SK-N-SH treated with all-trans-retinoic acid at 6 μM for 48 hours (cell line): ENCODE data around the gene ELP1.
A peak's percentile ranks its signal among the peaks of the same experiment; 100 is the strongest.

Experiments used
- ATAC-seq: fragments of 200-7000 bp; cut with Tn5 transposase; 3 replicates; pipeline ENCODE4 v1.9.1; 2020; ENCODE audit warnings: mild to moderate bottlenecking, moderate library complexity
- ARNTL ChIP-seq: fragments of 450-650 bp; formaldehyde crosslinking; IDR thresholded peaks from 2 replicates; pipeline ENCODE4 v1.5.0; 2020; ENCODE audit warnings: low read depth, mild to moderate bottlenecking, moderate library complexity, borderline replicate concordance
- BACH2 ChIP-seq: fragments of 250-450 bp; sonication (Bioruptor Pico); IDR thresholded peaks from 2 replicates; pipeline ENCODE4 v1.9.0; 2021; ENCODE audit warnings: mild to moderate bottlenecking, borderline replicate concordance
- CREB5 ChIP-seq: fragments of 250-450 bp; sonication (Bioruptor Pico); IDR thresholded peaks from 2 replicates; pipeline ENCODE4 v1.5.1; 2020; ENCODE audit warnings: low read depth, mild to moderate bottlenecking, moderate library complexity
- CSDC2 ChIP-seq: fragments of 250-450 bp; sonication (Bioruptor Pico); IDR thresholded peaks from 2 replicates; pipeline ENCODE4 v1.5.0; 2020; ENCODE audit warnings: mild to moderate bottlenecking, moderate library complexity
- CSRNP3 ChIP-seq: fragments of 250-450 bp; sonication (Bioruptor Pico); IDR thresholded peaks from 2 replicates; pipeline ENCODE4 v1.5.1; 2021; ENCODE audit warnings: mild to moderate bottlenecking, moderate library complexity
- ESRRG ChIP-seq: fragments of 250-450 bp; sonication (Bioruptor Pico); IDR thresholded peaks from 2 replicates; pipeline ENCODE4 v1.6.1; 2021; ENCODE audit warnings: mild to moderate bottlenecking
- GLIS3 ChIP-seq: fragments of 250-450 bp; sonication (Bioruptor Pico); IDR thresholded peaks from 2 replicates; pipeline ENCODE4 v1.5.0; 2020; ENCODE audit warnings: mild to moderate bottlenecking, moderate library complexity
- ISL1 ChIP-seq: fragments of 250-450 bp; sonication (Bioruptor Pico); IDR thresholded peaks from 2 replicates; pipeline ENCODE4 v2.1.2; 2022; ENCODE audit warnings: mild to moderate bottlenecking, moderate library complexity
- OSR1 ChIP-seq: fragments of 250-450 bp; sonication (Bioruptor Pico); IDR thresholded peaks from 2 replicates; pipeline ENCODE4 v1.8.0; 2022; ENCODE audit warnings: moderate library complexity, mild to moderate bottlenecking, inconsistent platforms
- PATZ1 ChIP-seq: fragments of 250-450 bp; sonication (Bioruptor Pico); IDR thresholded peaks from 2 replicates; pipeline ENCODE4 v1.8.0; 2020; ENCODE audit warnings: mild to moderate bottlenecking, moderate library complexity, borderline replicate concordance
- POU6F1 ChIP-seq: fragments of 250-450 bp; sonication (Bioruptor Pico); IDR thresholded peaks from 2 replicates; pipeline ENCODE4 v1.8.0; 2021; ENCODE audit warnings: low read depth, mild to moderate bottlenecking, moderate library complexity, borderline replicate concordance
- PPARA ChIP-seq: fragments of 250-450 bp; sonication (Bioruptor Pico); IDR thresholded peaks from 2 replicates; pipeline ENCODE4 v1.5.0; 2020; ENCODE audit warnings: mild to moderate bottlenecking, borderline replicate concordance
- RARB ChIP-seq: fragments of 250-450 bp; sonication (Bioruptor Pico); IDR thresholded peaks from 2 replicates; pipeline ENCODE4 v1.8.0; 2021; ENCODE audit warnings: mild to moderate bottlenecking, moderate library complexity
- TCF4 ChIP-seq: fragments of 250-450 bp; sonication (Bioruptor Pico); IDR thresholded peaks from 2 replicates; pipeline ENCODE4 v1.8.0; 2021; ENCODE audit warnings: mild to moderate bottlenecking, moderate library complexity, borderline replicate concordance
- TOX ChIP-seq: fragments of 250-450 bp; sonication (Bioruptor Pico); IDR thresholded peaks from 2 replicates; pipeline ENCODE4 v1.8.0; 2021; ENCODE audit warnings: mild to moderate bottlenecking, moderate library complexity, borderline replicate concordance
- TSHZ2 ChIP-seq: fragments of 250-450 bp; sonication (Bioruptor Pico); IDR thresholded peaks from 2 replicates; pipeline ENCODE4 v1.5.0; 2020; ENCODE audit warnings: mild to moderate bottlenecking, moderate library complexity
- ZC3H10 ChIP-seq: fragments of 250-450 bp; sonication (Bioruptor Pico); IDR thresholded peaks from 2 replicates; pipeline ENCODE4 v1.5.1; 2021; ENCODE audit warnings: mild to moderate bottlenecking, moderate library complexity
- ZFP3 ChIP-seq: fragments of 250-450 bp; sonication (Bioruptor Pico); IDR thresholded peaks from 2 replicates; pipeline ENCODE4 v1.5.0; 2020; ENCODE audit warnings: mild to moderate bottlenecking, moderate library complexity
- ZFP30 ChIP-seq: fragments of 450-650 bp; formaldehyde crosslinking; IDR thresholded peaks from 2 replicates; pipeline ENCODE4 v1.5.0; 2022; ENCODE audit warnings: mild to moderate bottlenecking, moderate library complexity
- ZNF565 ChIP-seq: fragments of 450-650 bp; formaldehyde crosslinking; conservative IDR thresholded peaks from 2 replicates; pipeline ENCODE4 v1.5.0; 2020; ENCODE audit warnings: low read depth, mild to moderate bottlenecking, moderate library complexity
- ZNF70 ChIP-seq: fragments of 450-650 bp; formaldehyde crosslinking; IDR thresholded peaks from 2 replicates; pipeline ENCODE4 v1.5.0; 2020; ENCODE audit warnings: mild to moderate bottlenecking, moderate library complexity
- ZNF8 ChIP-seq: fragments of 450-650 bp; formaldehyde crosslinking; IDR thresholded peaks from 2 replicates; pipeline ENCODE4 v1.5.0; 2020; ENCODE audit warnings: mild to moderate bottlenecking, moderate library complexity

ELP1 gene

GRCh38 chr9:108865037-108865436 lies 68.9 kb downstream of the ELP1 start:
- no peak for ATAC-seq
- TF ChIP-seq OSR1 (CRISPR knock-in tag) (no peak), ISL1 (CRISPR knock-in tag) (no peak), BACH2 (no peak), ZFP30 (no peak), CSRNP3 (CRISPR knock-in tag) (no peak), TSHZ2 (CRISPR knock-in tag) (no peak), CREB5 (CRISPR knock-in tag) (no peak), PATZ1 (CRISPR knock-in tag) (no peak), POU6F1 (CRISPR knock-in tag) (no peak), ZNF565 (no peak), ZNF70 (no peak), ARNTL (CRISPR knock-in tag) (no peak), ZFP3 (CRISPR knock-in tag) (no peak), RARB (CRISPR knock-in tag) (no peak), ZC3H10 (CRISPR knock-in tag) (no peak)

- peak; percentile 17; the same call in 2 of the 3 replicates for ATAC-seq
- TF ChIP-seq PATZ1 (CRISPR knock-in tag) (no peak), POU6F1 (CRISPR knock-in tag) (no peak), PPARA (CRISPR knock-in tag) (no peak), CSRNP3 (CRISPR knock-in tag) (no peak), ZNF8 (CRISPR knock-in tag) (no peak), ARNTL (CRISPR knock-in tag) (no peak), CREB5 (CRISPR knock-in tag) (no peak), BACH2 (no peak), GLIS3 (CRISPR knock-in tag) (no peak), TOX (CRISPR knock-in tag) (no peak), TCF4 (no peak), CSDC2 (no peak), ZFP30 (no peak), OSR1 (CRISPR knock-in tag) (no peak), ZNF70 (no peak), ISL1 (CRISPR knock-in tag) (no peak), ESRRG (no peak), ZFP3 (CRISPR knock-in tag) (no peak), RARB (CRISPR knock-in tag) (no peak)
Observed at GRCh38 chr9:108864446-108864845, 69.5 kb downstream of the ELP1 start.
